Activated B cell treated with CpG ODN at 0.5 μM for 24 hours (primary cell): ENCODE results near the gene MYL4. TPM values are rescaled to one million over a fixed set of nuclear protein-coding genes. Genes with fewer than 3 reads are reported as not detected.
"Not testable (repeated sequence)": the region's sequence is repeated elsewhere in the genome, so short reads cannot be mapped to it uniquely, and the experiment has no call there.

Experiments used
- ATAC-seq: fragments of 200-7000 bp; cut with Tn5 transposase; one replicate; pipeline ENCODE4 v1.10.0; 2021; ENCODE audit warnings: low read depth, mild to moderate bottlenecking, moderate library complexity
- CTCF ChIA-PET: fragments of 350-600 bp; sonication (Branson Sonifier 250); formaldehyde crosslinking; loops from one replicate; lab custom pipeline; 2021; ENCODE audit warnings: antibody characterized with exemption; lab: Charles Lee
- POLR2A ChIA-PET: fragments of 350-600 bp; sonication (Branson Sonifier 250); formaldehyde crosslinking; loops from one replicate; lab custom pipeline; 2021; ENCODE audit warnings: antibody characterized with exemption; lab: Charles Lee
- DNase-seq: peaks from one replicate; pipeline ENCODE4 v3.0.0; 2022
- H3K27ac Mint-ChIP-seq: one replicate; pipeline ENCODE4 v1.8.0; 2020; ENCODE audit warnings: mixed read lengths
- H3K27me3 Mint-ChIP-seq: one replicate; pipeline ENCODE4 v1.8.0; 2021; ENCODE audit warnings: mixed read lengths
- H3K36me3 Mint-ChIP-seq: one replicate; pipeline ENCODE4 v1.8.0; 2021; ENCODE audit warnings: low read depth, mixed read lengths
- H3K4me1 Mint-ChIP-seq: one replicate; pipeline ENCODE4 v1.8.0; 2021; ENCODE audit warnings: mixed read lengths
- H3K4me3 Mint-ChIP-seq: one replicate; pipeline ENCODE4 v1.8.0; 2020; ENCODE audit warnings: mild to moderate bottlenecking, mixed read lengths
- H3K9me3 Mint-ChIP-seq: one replicate; pipeline ENCODE4 v1.8.0; 2020; ENCODE audit warnings: mixed read lengths
- CTCF ChIP-seq: fragments of 200-600 bp; IDR thresholded peaks from one replicate; pipeline ENCODE4 v1.8.0; 2022; ENCODE audit warnings: antibody characterized with exemption, mild to moderate bottlenecking
- intact Hi-C: fragments of 100-400 bp; cut with micrococcal nuclease; formaldehyde crosslinking; loops from one replicate; pipeline ENCODE4 v1.15.1; 2024
- total RNA-seq: library from RNA; stranded (reverse); gene quantifications from 2 replicates; pipeline ENCODE4 v1.2.3, GENCODE V29; 2022

MYL4 gene
- total RNA-seq, 1 donor from 2014 or later: not detected

- intact Hi-C loops: no loop called here
- POLR2A ChIA-PET: no interaction called here
- H3K4me3 Mint-ChIP-seq: no peak overlapping the region
Measured at GRCh38 chr17:47223460-47223859, 14.3 kb downstream of the MYL4 start.

GRCh38 chr17:47224077-47224476, 14.9 kb downstream of the MYL4 start:
- H3K27me3 Mint-ChIP-seq, H3K9me3 Mint-ChIP-seq, POLR2A ChIA-PET, H3K36me3 Mint-ChIP-seq, H3K4me3 Mint-ChIP-seq, H3K27ac Mint-ChIP-seq, intact Hi-C loops, CTCF ChIA-PET, DNase-seq, ATAC-seq: not testable (repeated sequence)
- H3K4me1 Mint-ChIP-seq: peaks cover 24% of the 10 kb centered on the region

More at GRCh38 chr17:47223460-47223859, 14.3 kb downstream of the MYL4 start:
- Mint-ChIP-seq H3K27me3 (no peaks in the 10 kb centered on the region), H3K4me1 (peaks cover 30% of the 10 kb centered on the region), H3K9me3 (peaks cover 6% of the 10 kb centered on the region), H3K27ac (no peak overlapping the region), H3K36me3 (no peaks in the 10 kb centered on the region)
- no peak for ATAC-seq
- no peak for DNase-seq
- CTCF ChIA-PET: no interaction called here
- TF ChIP-seq CTCF: no peak

- CTCF ChIA-PET: interaction anchor here (2.2 kb wide), 1 partner anchor 91 kb away, joined by 12 read pairs; no protein-coding TSS in a partner anchor
Measured at GRCh38 chr17:47224966-47225365, 15.8 kb downstream of the MYL4 start.

GRCh38 chr17:47225436-47225858, 16.3 kb downstream of the MYL4 start:
- Mint-ChIP-seq H3K4me3 (no peak overlapping the region), H3K36me3 (no peaks in the 10 kb centered on the region), H3K9me3 (peaks cover 6% of the 10 kb centered on the region), H3K4me1 (peaks cover 24% of the 10 kb centered on the region), H3K27me3 (no peaks in the 10 kb centered on the region), H3K27ac (no peak overlapping the region)
- TF ChIP-seq CTCF: no peak
- no peak for DNase-seq
- no peak for ATAC-seq
- CTCF ChIA-PET: interaction anchor here (2.2 kb wide), 1 partner anchor 91 kb away, joined by 12 read pairs; no protein-coding TSS in a partner anchor
- intact Hi-C loops: no loop called here
- POLR2A ChIA-PET: no interaction called here

More at GRCh38 chr17:47224966-47225365, 15.8 kb downstream of the MYL4 start:
- intact Hi-C loops: no loop called here
- ATAC-seq (no peak), DNase-seq (no peak)
- H3K9me3 Mint-ChIP-seq: peaks cover 6% of the 10 kb centered on the region
- no peak overlapping the region for H3K4me3 Mint-ChIP-seq
- TF ChIP-seq CTCF: no peak
- no peaks in the 10 kb centered on the region for H3K36me3 Mint-ChIP-seq
- H3K4me1 Mint-ChIP-seq: peaks cover 24% of the 10 kb centered on the region
- H3K27me3 Mint-ChIP-seq: no peaks in the 10 kb centered on the region
- POLR2A ChIA-PET: no interaction called here
- no peak overlapping the region for H3K27ac Mint-ChIP-seq

GRCh38 chr17:47225911-47226688, 17.0 kb downstream of the MYL4 start:
- Mint-ChIP-seq H3K9me3 (peaks cover 6% of the 10 kb centered on the region), H3K36me3 (no peaks in the 10 kb centered on the region), H3K27me3 (no peaks in the 10 kb centered on the region), H3K27ac (no peak overlapping the region), H3K4me1 (peaks cover 24% of the 10 kb centered on the region), H3K4me3 (no peak overlapping the region)
- intact Hi-C loops: no loop called here
- POLR2A ChIA-PET: interaction anchor here (0.5 kb wide), 1 partner anchor 9 kb away, joined by 4 read pairs; no protein-coding TSS in a partner anchor
- DNase-seq (no peak), ATAC-seq (no peak)
- CTCF ChIA-PET: interaction anchor here (0.5 to 2.2 kb wide), 2 partner anchors 46 to 90 kb away, joined by 3 to 12 read pairs; no protein-coding TSS in a partner anchor
- TF ChIP-seq CTCF: no peak
